GM06990 (cell line): ENCODE data around the gene TOPAZ1.

ENCODE experiments used
- DNase-seq: peaks from one replicate; pipeline ENCODE4 v3.0.0-alpha.2; 2011; ENCODE audit not compliant: insufficient read length; ENCODE audit errors: extremely low read depth
- H3K27me3 ChIP-seq: replicated peaks from 2 replicates; pipeline ENCODE4 v1.6.0; 2011; ENCODE audit warnings: low read length; ENCODE audit not compliant: control insufficient read depth, insufficient read depth
- H3K36me3 ChIP-seq: 2 replicates; pipeline ENCODE4 v1.5.1; 2011; ENCODE audit warnings: low read length; ENCODE audit not compliant: control insufficient read depth, insufficient read depth
- H3K4me3 ChIP-seq: replicated peaks from 2 replicates; pipeline ENCODE4 v1.5.1; 2011; ENCODE audit warnings: low read depth, mild to moderate bottlenecking, control low read depth, low read length
- TF ChIP-seq, protein P1 (sequence below): IDR thresholded peaks from 2 replicates; pipeline ENCODE4 v1.5.1; 2011; ENCODE audit warnings: low read length, control low read depth, mild to moderate bottlenecking, inconsistent platforms; ENCODE audit not compliant: insufficient read depth, poor library complexity, severe bottlenecking

Gene TOPAZ1

DNA sequence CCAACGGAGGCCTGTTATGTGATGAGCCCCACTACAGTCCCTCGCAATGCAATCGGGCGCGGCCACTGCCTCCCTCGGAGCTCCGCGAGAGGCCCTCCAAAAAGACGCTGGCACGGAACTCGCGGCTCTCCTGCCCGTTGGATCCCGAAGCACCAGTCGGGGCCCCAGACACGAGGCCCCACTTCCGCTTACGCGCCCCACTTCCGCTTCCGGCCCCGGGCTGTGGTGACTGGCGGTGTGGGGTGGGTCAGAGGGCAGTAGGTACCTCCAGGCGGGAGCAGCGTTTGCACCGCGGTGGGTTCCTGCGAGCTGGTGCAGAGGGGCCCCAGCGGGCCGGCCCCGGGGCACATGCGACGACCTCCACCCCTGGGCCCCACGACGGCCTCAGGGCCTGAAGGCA is at the start of gene TOPAZ1:
TSS of gene TOPAZ1 (plus strand) at position 181 of the 400 bp plus-strand sequence. CDS start at position 349, 168 bp downstream.
- Histone ChIP-seq H3K36me3 (no peaks in the 10 kb centered on the region), H3K4me3 (no peak within 1 kb of the TSS), H3K27me3 (no peaks in the 10 kb centered on the region)
- no peak for DNase-seq
- TF ChIP-seq, protein P1, sequence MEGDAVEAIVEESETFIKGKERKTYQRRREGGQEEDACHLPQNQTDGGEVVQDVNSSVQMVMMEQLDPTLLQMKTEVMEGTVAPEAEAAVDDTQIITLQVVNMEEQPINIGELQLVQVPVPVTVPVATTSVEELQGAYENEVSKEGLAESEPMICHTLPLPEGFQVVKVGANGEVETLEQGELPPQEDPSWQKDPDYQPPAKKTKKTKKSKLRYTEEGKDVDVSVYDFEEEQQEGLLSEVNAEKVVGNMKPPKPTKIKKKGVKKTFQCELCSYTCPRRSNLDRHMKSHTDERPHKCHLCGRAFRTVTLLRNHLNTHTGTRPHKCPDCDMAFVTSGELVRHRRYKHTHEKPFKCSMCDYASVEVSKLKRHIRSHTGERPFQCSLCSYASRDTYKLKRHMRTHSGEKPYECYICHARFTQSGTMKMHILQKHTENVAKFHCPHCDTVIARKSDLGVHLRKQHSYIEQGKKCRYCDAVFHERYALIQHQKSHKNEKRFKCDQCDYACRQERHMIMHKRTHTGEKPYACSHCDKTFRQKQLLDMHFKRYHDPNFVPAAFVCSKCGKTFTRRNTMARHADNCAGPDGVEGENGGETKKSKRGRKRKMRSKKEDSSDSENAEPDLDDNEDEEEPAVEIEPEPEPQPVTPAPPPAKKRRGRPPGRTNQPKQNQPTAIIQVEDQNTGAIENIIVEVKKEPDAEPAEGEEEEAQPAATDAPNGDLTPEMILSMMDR, result no peak

DNA sequence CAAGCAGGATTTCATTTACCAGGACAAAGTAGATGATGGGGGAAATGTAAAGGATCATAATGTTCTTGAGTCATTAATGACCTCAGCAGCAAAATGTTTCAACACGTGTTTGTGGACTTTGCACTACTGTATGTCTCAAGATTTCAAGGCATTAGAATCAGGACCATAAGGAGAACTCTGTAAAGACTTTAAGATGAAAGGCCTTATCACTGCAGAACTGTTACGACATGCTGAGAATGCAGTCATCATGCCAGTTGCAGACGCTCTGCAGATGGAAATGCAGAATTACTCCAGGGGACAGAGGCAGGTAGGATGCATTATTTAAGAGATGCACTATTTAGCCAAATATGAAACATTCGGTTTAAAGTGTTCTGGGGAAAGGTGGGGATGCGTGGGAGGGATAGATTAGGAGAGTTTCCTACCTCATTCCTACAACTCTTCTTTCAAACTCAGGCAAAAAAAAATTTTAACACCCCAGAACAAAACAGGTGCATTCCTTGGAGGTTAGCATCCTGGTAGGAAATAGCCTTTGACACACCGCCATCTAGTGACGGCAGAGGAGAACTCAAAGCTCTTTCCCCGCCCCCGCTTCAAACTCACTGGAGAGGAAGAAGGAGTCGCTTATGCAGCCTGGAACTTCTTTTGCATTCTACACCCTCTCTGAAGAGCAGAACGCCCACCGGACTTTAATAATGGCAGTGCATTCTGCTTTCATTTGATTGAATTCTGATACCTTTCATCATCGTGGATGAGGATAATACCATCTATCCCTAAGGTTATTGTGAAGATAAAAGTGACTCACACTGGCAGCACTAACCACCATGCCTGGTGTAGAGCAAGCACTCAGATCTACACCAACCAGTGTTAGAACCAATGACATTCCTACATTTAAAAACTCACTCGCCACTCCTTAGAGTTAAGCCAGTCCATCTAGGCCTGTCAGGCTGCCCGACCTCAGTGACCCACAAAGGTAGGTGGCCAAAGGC is 43.1 kb upstream of the TOPAZ1 start:
- Histone ChIP-seq H3K4me3 (no peak overlapping the region), H3K27me3 (peaks cover 1% of the 10 kb centered on the region; the same call in 1 of the 2 replicates), H3K36me3 (no peaks in the 10 kb centered on the region)
- peak; percentile 16 for DNase-seq
- TF ChIP-seq, protein P1, result peak; percentile 76

DNA sequence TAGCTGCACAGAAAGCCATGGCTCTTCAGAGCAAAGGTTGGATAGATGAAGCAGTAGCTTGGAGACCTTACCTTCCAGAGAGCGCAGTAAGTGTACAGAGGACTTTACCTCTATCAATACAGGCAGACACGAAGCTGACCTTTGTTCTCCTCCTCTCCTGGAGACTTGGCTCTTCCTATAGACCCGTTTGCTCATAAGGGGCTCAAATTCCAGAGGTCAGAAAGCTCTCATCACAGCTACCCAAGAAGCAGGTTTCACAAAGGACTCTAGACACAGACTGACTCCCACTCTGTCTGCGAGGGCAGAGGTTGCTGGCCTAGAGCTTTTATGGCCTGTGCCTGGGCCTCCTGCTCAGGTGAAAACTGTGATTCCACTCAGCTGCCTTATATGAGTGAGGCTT is 35.4 kb upstream of the TOPAZ1 start:
- DNase-seq, result no peak
- no peaks in the 10 kb centered on the region for H3K36me3 ChIP-seq
- TF ChIP-seq, protein P1, result no peak
- H3K27me3 ChIP-seq, result peaks cover 1% of the 10 kb centered on the region; the same call in 1 of the 2 replicates
- no peak overlapping the region for H3K4me3 ChIP-seq

DNA sequence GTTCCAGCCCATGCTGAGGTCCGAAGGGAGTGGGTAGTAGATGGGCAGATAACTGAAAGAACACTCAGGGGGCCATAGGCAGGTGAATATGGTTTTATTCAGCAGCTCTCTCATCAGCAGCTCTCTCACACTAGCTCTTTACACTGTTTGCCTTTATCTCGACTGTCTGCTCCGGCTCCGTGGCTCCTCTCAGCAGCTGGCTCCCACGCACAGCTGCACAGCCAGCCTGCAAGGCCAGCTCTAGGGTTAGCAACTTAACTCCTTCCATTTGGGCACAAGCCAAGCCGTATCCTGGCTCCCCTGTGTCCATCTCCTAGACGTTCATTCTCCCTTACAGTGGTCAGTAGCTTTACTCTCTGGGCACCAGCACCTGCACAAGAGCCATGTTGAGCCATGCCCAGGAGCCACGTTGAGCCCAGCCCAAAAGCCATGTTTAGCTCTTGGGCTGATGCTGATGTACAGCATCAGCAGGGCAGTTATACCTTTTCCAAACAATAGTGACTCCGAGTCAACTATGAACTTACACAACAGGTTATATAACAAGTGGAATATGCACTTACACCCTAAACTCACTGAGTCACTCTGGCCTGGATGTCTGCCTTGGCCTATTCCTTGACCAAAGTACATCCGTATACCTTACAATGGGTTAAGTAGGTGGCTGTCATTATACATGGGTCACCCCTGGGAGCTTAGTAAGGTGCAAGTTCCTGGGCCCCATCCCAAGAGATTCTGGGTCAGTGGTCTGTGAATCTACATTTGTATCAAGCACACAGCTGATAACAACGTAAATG is 34.6 kb upstream of the TOPAZ1 start:
- TF ChIP-seq, protein P1, result no peak
- no peak overlapping the region for H3K4me3 ChIP-seq
- H3K27me3 ChIP-seq, result peaks cover 1% of the 10 kb centered on the region; the same call in 1 of the 2 replicates
- no peaks in the 10 kb centered on the region for H3K36me3 ChIP-seq
- DNase-seq, result no peak

DNA sequence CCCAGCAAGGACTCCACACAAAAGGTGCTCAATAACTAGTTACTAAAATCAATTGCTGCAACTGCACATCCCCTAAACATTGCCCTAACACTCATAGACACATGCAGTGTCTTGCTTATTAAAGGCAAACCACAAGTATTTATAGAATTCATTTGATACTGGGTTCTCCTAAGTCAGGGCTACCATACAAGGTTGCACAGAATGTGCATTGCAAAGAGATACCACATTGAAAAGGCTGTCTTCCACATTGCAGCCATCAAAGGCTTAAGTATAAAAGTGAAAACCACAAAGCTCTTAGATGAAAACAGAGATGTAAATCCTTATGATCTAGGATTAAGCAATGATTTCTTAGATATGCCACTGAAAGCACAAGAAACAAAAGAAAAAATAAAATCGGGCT is 33.6 kb upstream of the TOPAZ1 start:
- TF ChIP-seq, protein P1, result no peak
- H3K4me3 ChIP-seq, result no peak overlapping the region
- DNase-seq, result no peak
- H3K27me3 ChIP-seq, result peaks cover under 1% of the 10 kb centered on the region; the same call in 1 of the 2 replicates
- no peaks in the 10 kb centered on the region for H3K36me3 ChIP-seq
